ENCODE data around the gene OR8J1.
"Not testable (repeated sequence)": the region's sequence is repeated elsewhere in the genome, so short reads cannot be mapped to it uniquely, and the experiment has no call there.

Gene OR8J1

DNA sequence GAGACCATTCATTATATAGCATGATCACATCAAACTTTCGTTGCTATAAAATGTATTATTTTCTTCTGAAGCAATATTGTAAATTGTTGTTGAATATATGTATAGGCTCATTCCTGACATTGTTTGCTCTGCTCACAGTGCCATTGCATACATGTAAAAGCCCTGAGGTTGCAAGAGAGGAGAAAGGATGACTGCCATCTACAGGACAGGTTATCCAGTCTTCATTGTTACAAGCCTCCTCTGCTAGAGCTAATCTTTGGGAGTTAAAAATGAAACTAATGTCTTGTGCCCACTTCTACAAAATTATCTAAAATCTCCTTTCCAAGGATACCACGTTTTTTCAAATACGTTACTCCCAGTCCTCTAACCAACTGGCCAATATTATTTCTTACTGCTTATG is 42.0 kb downstream of the OR8J1 start:
- TF ChIP-seq MAX (IDR thresholded peaks at IDR 0.05; ENCODE audit: low read depth, low read length) (no peak), CTCF (IDR thresholded peaks at IDR 0.05; ENCODE audit: low read depth, low read length) (no peak), POLR2A (IDR thresholded peaks at IDR 0.05; ENCODE audit: extremely low read depth, insufficient read length) (no peak), MYC (IDR thresholded peaks at IDR 0.05; ENCODE audit: low read depth, low read length) (no peak)
- H3K4me3 ChIP-seq (ENCODE audit: low read depth, low read length), result no peak overlapping the region
- peak; percentile 6 for DNase-seq (ENCODE audit: low read depth)

GRCh38 chr11:56401858-56402461 is 47.9 kb downstream of the OR8J1 start:
- DNase-seq (ENCODE audit: low read depth); H3K4me3 ChIP-seq (ENCODE audit: low read depth, low read length): not testable (repeated sequence)

- TF ChIP-seq CTCF (IDR thresholded peaks at IDR 0.05; ENCODE audit: low read depth, low read length) (no peak), MAX (IDR thresholded peaks at IDR 0.05; ENCODE audit: low read depth, low read length) (no peak), POLR2A (IDR thresholded peaks at IDR 0.05; ENCODE audit: extremely low read depth, insufficient read length) (no peak), MYC (IDR thresholded peaks at IDR 0.05; ENCODE audit: low read depth, low read length) (no peak)
- DNase-seq (ENCODE audit: low read depth), result no peak
- no peak overlapping the region for H3K4me3 ChIP-seq (ENCODE audit: low read depth, low read length)
Measured at GRCh38 chr11:56404393-56404792, 50.3 kb downstream of the OR8J1 start.

- TF ChIP-seq MAX (IDR thresholded peaks at IDR 0.05; ENCODE audit: low read depth, low read length), result no peak
- no peak for TF ChIP-seq MYC (IDR thresholded peaks at IDR 0.05; ENCODE audit: low read depth, low read length)
- no peak overlapping the region for H3K4me3 ChIP-seq (ENCODE audit: low read depth, low read length)
- DNase-seq (ENCODE audit: low read depth), result no peak
Measured at GRCh38 chr11:56410801-56411200, 56.7 kb downstream of the OR8J1 start.

Data from NB4 (cell line).